Activated naive CD4-positive, alpha-beta T cell treated with anti-CD3 and anti-CD28 coated beads for 36 hours (primary cell): Measurements from ENCODE around the gene FTO. TPM values are rescaled to one million over a fixed set of nuclear protein-coding genes. Genes with fewer than 3 reads are reported as not detected.

Source experiments
- CTCF ChIA-PET: fragments of 350-600 bp; sonication (Branson Sonifier 250); formaldehyde crosslinking; loops from one replicate; lab custom pipeline; 2021; ENCODE audit warnings: antibody characterized with exemption; lab: Charles Lee
- DNase-seq: peaks from one replicate; pipeline ENCODE4 v3.0.0-alpha.2; 2020
- H3K27ac Mint-ChIP-seq: one replicate; pipeline ENCODE4 v1.8.0; 2021; ENCODE audit warnings: mild to moderate bottlenecking, mixed read lengths
- H3K27me3 Mint-ChIP-seq: one replicate; pipeline ENCODE4 v1.8.0; 2021; ENCODE audit warnings: low read depth, mixed read lengths
- H3K36me3 Mint-ChIP-seq: one replicate; pipeline ENCODE4 v1.8.0; 2021; ENCODE audit warnings: low read depth, mixed read lengths
- H3K4me1 Mint-ChIP-seq: one replicate; pipeline ENCODE4 v1.8.0; 2021; ENCODE audit warnings: low read depth, mixed read lengths
- H3K4me3 Mint-ChIP-seq: one replicate; pipeline ENCODE4 v1.8.0; 2021; ENCODE audit warnings: mild to moderate bottlenecking, moderate library complexity, mixed read lengths
- H3K9me3 Mint-ChIP-seq: one replicate; pipeline ENCODE4 v1.8.0; 2021; ENCODE audit warnings: mixed read lengths
- intact Hi-C: fragments of 100-400 bp; cut with micrococcal nuclease; formaldehyde crosslinking; loops from one replicate; pipeline ENCODE4 v1.15.1; 2023
- total RNA-seq, 2 experiments: library from RNA; stranded (reverse); gene quantifications; one replicate each; pipeline ENCODE4 v1.2.3, GENCODE V29; 2021

FTO gene
- total RNA-seq, 2 experiments from 2014 or later, result 60.2 to 63.9 TPM

GRCh38 chr16:53803451-53803850, 99.5 kb downstream of the FTO start:
- intact Hi-C loops, result loop anchor here (10.0 kb wide), 1 partner anchor 139 kb away; no protein-coding TSS in a partner anchor
- Mint-ChIP-seq H3K27me3 (no peaks in the 10 kb centered on the region), H3K36me3 (peaks cover 7% of the 10 kb centered on the region), H3K9me3 (peaks cover 8% of the 10 kb centered on the region), H3K4me1 (peaks cover 36% of the 10 kb centered on the region), H3K4me3 (no peak overlapping the region), H3K27ac (no peak overlapping the region)
- CTCF ChIA-PET, result no interaction called here
- DNase-seq, result no peak

GRCh38 chr16:53803998-53804397, 100.0 kb downstream of the FTO start:
- H3K27ac Mint-ChIP-seq, result no peak overlapping the region
- H3K36me3 Mint-ChIP-seq, result peaks cover 7% of the 10 kb centered on the region
- H3K9me3 Mint-ChIP-seq, result peaks cover 8% of the 10 kb centered on the region
- CTCF ChIA-PET, result no interaction called here
- H3K4me3 Mint-ChIP-seq, result no peak overlapping the region
- DNase-seq, result no peak
- H3K4me1 Mint-ChIP-seq, result peaks cover 36% of the 10 kb centered on the region
- intact Hi-C loops, result loop anchor here (10.0 kb wide), 1 partner anchor 139 kb away; no protein-coding TSS in a partner anchor
- H3K27me3 Mint-ChIP-seq, result no peaks in the 10 kb centered on the region

GRCh38 chr16:53804467-53804866, 100.5 kb downstream of the FTO start:
- Mint-ChIP-seq H3K27ac (no peak overlapping the region), H3K36me3 (peaks cover 4% of the 10 kb centered on the region), H3K9me3 (peaks cover 5% of the 10 kb centered on the region), H3K4me3 (no peak overlapping the region), H3K27me3 (no peaks in the 10 kb centered on the region), H3K4me1 (peaks cover 36% of the 10 kb centered on the region)
- no peak for DNase-seq
- intact Hi-C loops, result loop anchor here (10.0 kb wide), 1 partner anchor 140 kb away; no protein-coding TSS in a partner anchor
- CTCF ChIA-PET, result no interaction called here

GRCh38 chr16:53805113-53805512, 101.2 kb downstream of the FTO start:
- H3K27ac Mint-ChIP-seq, result no peak overlapping the region
- H3K4me1 Mint-ChIP-seq, result peaks cover 36% of the 10 kb centered on the region
- H3K36me3 Mint-ChIP-seq, result peaks cover 4% of the 10 kb centered on the region
- no peak for DNase-seq
- CTCF ChIA-PET, result interaction anchor here (0.9 kb wide), 1 partner anchor 13 kb away, joined by 4 read pairs; no protein-coding TSS in a partner anchor
- no peaks in the 10 kb centered on the region for H3K27me3 Mint-ChIP-seq
- peaks cover 5% of the 10 kb centered on the region for H3K9me3 Mint-ChIP-seq
- no peak overlapping the region for H3K4me3 Mint-ChIP-seq
- intact Hi-C loops, result loop anchor here (10.0 kb wide), 1 partner anchor 140 kb away; no protein-coding TSS in a partner anchor

GRCh38 chr16:53805752-53806151, 101.8 kb downstream of the FTO start:
- H3K4me3 Mint-ChIP-seq, result no peak overlapping the region
- intact Hi-C loops, result loop anchor here (10.0 kb wide), 1 partner anchor 141 kb away; no protein-coding TSS in a partner anchor
- CTCF ChIA-PET, result interaction anchor here (0.9 kb wide), 1 partner anchor 13 kb away, joined by 4 read pairs; no protein-coding TSS in a partner anchor
- H3K27ac Mint-ChIP-seq, result no peak overlapping the region
- peaks cover 36% of the 10 kb centered on the region for H3K4me1 Mint-ChIP-seq
- H3K9me3 Mint-ChIP-seq, result peaks cover 5% of the 10 kb centered on the region
- H3K36me3 Mint-ChIP-seq, result peaks cover 10% of the 10 kb centered on the region
- no peak for DNase-seq
- no peaks in the 10 kb centered on the region for H3K27me3 Mint-ChIP-seq

- intact Hi-C loops, result loop anchor here (10.0 kb wide), 1 partner anchor 145 kb away; no protein-coding TSS in a partner anchor
- H3K9me3 Mint-ChIP-seq, result no peaks in the 10 kb centered on the region
- no peak overlapping the region for H3K4me3 Mint-ChIP-seq
- H3K36me3 Mint-ChIP-seq, result peaks cover 16% of the 10 kb centered on the region
- H3K27me3 Mint-ChIP-seq, result no peaks in the 10 kb centered on the region
- peaks cover 23% of the 10 kb centered on the region for H3K4me1 Mint-ChIP-seq
- no peak for DNase-seq
- no peak overlapping the region for H3K27ac Mint-ChIP-seq
- CTCF ChIA-PET, result no interaction called here
Observed at GRCh38 chr16:53809088-53809932, 105.4 kb downstream of the FTO start.

GRCh38 chr16:53812914-53813313, 109.0 kb downstream of the FTO start:
- no peak for DNase-seq
- peaks cover 5% of the 10 kb centered on the region for H3K4me1 Mint-ChIP-seq
- H3K27ac Mint-ChIP-seq, result no peak overlapping the region
- peaks cover 38% of the 10 kb centered on the region for H3K36me3 Mint-ChIP-seq
- no peaks in the 10 kb centered on the region for H3K27me3 Mint-ChIP-seq
- H3K9me3 Mint-ChIP-seq, result peaks cover 2% of the 10 kb centered on the region
- intact Hi-C loops, result no loop called here
- H3K4me3 Mint-ChIP-seq, result no peak overlapping the region
- CTCF ChIA-PET, result no interaction called here

- Mint-ChIP-seq H3K9me3 (peaks cover 2% of the 10 kb centered on the region), H3K27me3 (no peaks in the 10 kb centered on the region), H3K36me3 (peaks cover 38% of the 10 kb centered on the region), H3K27ac (no peak overlapping the region), H3K4me3 (no peak overlapping the region), H3K4me1 (peaks cover 6% of the 10 kb centered on the region)
- intact Hi-C loops, result no loop called here
- no peak for DNase-seq
- CTCF ChIA-PET, result no interaction called here
Observed at GRCh38 chr16:53814801-53815200, 110.8 kb downstream of the FTO start.

- peaks cover 2% of the 10 kb centered on the region for H3K9me3 Mint-ChIP-seq
- H3K4me1 Mint-ChIP-seq, result peaks cover 13% of the 10 kb centered on the region
- H3K27ac Mint-ChIP-seq, result no peak overlapping the region
- H3K36me3 Mint-ChIP-seq, result peaks cover 29% of the 10 kb centered on the region
- no peak overlapping the region for H3K4me3 Mint-ChIP-seq
- DNase-seq, result no peak
- intact Hi-C loops, result no loop called here
- CTCF ChIA-PET, result no interaction called here
- no peaks in the 10 kb centered on the region for H3K27me3 Mint-ChIP-seq
Observed at GRCh38 chr16:53816211-53816836, 112.4 kb downstream of the FTO start.

- no peak for DNase-seq
- Mint-ChIP-seq H3K4me3 (no peak overlapping the region), H3K4me1 (peaks cover 22% of the 10 kb centered on the region), H3K27me3 (no peaks in the 10 kb centered on the region), H3K9me3 (peaks cover 2% of the 10 kb centered on the region), H3K36me3 (peaks cover 27% of the 10 kb centered on the region), H3K27ac (no peak overlapping the region)
- CTCF ChIA-PET, result no interaction called here
- intact Hi-C loops, result no loop called here
Observed at GRCh38 chr16:53817117-53817755, 113.3 kb downstream of the FTO start.

GRCh38 chr16:53817812-53818550, 114.0 kb downstream of the FTO start:
- CTCF ChIA-PET, result interaction anchor here (0.9 kb wide), 1 partner anchor 13 kb away, joined by 4 read pairs; no protein-coding TSS in a partner anchor
- Mint-ChIP-seq H3K9me3 (peaks cover 2% of the 10 kb centered on the region), H3K27me3 (no peaks in the 10 kb centered on the region), H3K36me3 (peaks cover 25% of the 10 kb centered on the region), H3K27ac (no peak overlapping the region), H3K4me3 (no peak overlapping the region), H3K4me1 (peaks cover 24% of the 10 kb centered on the region)
- DNase-seq, result no peak
- intact Hi-C loops, result no loop called here
